Neural cell (in vitro differentiated cells): Measurements from ENCODE around the gene PLA2G3. TPM values are rescaled to one million over a fixed set of nuclear protein-coding genes. Genes with fewer than 3 reads are reported as not detected.

Source experiments
- H2AFZ ChIP-seq: fragments of 200-600, 300-800 bp; sonication (generic), shearing (Covaris generic); 2 replicates; pipeline ENCODE4 v1.6.0; 2014; ENCODE audit warnings: low read depth, mild to moderate bottlenecking, antibody characterized with exemption, low read length, moderate library complexity
- H3F3A ChIP-seq: fragments of 200-600 bp; shearing (Covaris generic); 2 replicates; pipeline ENCODE4 v1.6.1; 2016; ENCODE audit warnings: mild to moderate bottlenecking, moderate library complexity, mixed read lengths, antibody characterized with exemption, low read length; ENCODE audit not compliant: insufficient read depth, poor library complexity, severe bottlenecking
- H3K27ac ChIP-seq: fragments of 200-600, 300-800 bp; sonication (generic), shearing (Covaris generic); 2 replicates; pipeline ENCODE4 v1.5.1; 2014; ENCODE audit warnings: mild to moderate bottlenecking, low read length, moderate library complexity
- H3K27me3 ChIP-seq: fragments of 300-800, 200-600 bp; sonication (generic), shearing (Covaris generic); 2 replicates; pipeline ENCODE4 v1.6.0; 2014; ENCODE audit warnings: mild to moderate bottlenecking, low read depth, low read length, moderate library complexity; ENCODE audit not compliant: insufficient read depth
- H3K36me3 ChIP-seq: fragments of 300-800, 200-600 bp; sonication (generic), shearing (Covaris generic); 2 replicates; pipeline ENCODE4 v1.5.1; 2014; ENCODE audit warnings: mild to moderate bottlenecking, antibody characterized with exemption, low read length, moderate library complexity; ENCODE audit not compliant: insufficient read depth
- H3K4me2 ChIP-seq: fragments of 300-800, 200-600 bp; sonication (generic), shearing (Covaris generic); 2 replicates; pipeline ENCODE4 v1.6.0; 2014; ENCODE audit warnings: mild to moderate bottlenecking, low read length
- H3K4me3 ChIP-seq: fragments of 300-800, 200-600 bp; sonication (generic), shearing (Covaris generic); 2 replicates; pipeline ENCODE4 v1.5.1; 2014; ENCODE audit warnings: mild to moderate bottlenecking, low read length, moderate library complexity
- H3K79me2 ChIP-seq: fragments of 200-600 bp; shearing (Covaris generic); replicated peaks from 2 replicates; pipeline ENCODE4 v1.6.0; 2014; ENCODE audit warnings: mild to moderate bottlenecking, low read length, moderate library complexity; ENCODE audit not compliant: insufficient read depth
- H3K9ac ChIP-seq: fragments of 300-800, 200-600 bp; sonication (generic), shearing (Covaris generic); 2 replicates; pipeline ENCODE4 v1.6.1; 2016; ENCODE audit warnings: mild to moderate bottlenecking, low read length, mixed read lengths
- H3K9me2 ChIP-seq: fragments of 200-600 bp; shearing (Covaris generic); 2 replicates; pipeline ENCODE4 v1.6.1; 2016; ENCODE audit warnings: mild to moderate bottlenecking, low read length, mixed read lengths; ENCODE audit not compliant: insufficient read depth
- H3K9me3 ChIP-seq: fragments of 200-600, 300-800 bp; sonication (generic), shearing (Covaris generic); 2 replicates; pipeline ENCODE4 v1.6.1; 2016; ENCODE audit warnings: mild to moderate bottlenecking, mixed run types, low read length, moderate library complexity, mixed read lengths
- H4K20me1 ChIP-seq: fragments of 200-600 bp; shearing (Covaris generic); 2 replicates; pipeline ENCODE4 v1.6.1; 2016; ENCODE audit warnings: mild to moderate bottlenecking, mixed run types; ENCODE audit not compliant: insufficient read depth
- EP300 ChIP-seq: fragments of 450-650 bp; conservative IDR thresholded peaks from 2 replicates; pipeline ENCODE4 v1.6.1; 2014; ENCODE audit warnings: antibody characterized with exemption, mild to moderate bottlenecking, moderate library complexity; ENCODE audit not compliant: poor library complexity, severe bottlenecking
- EZH2 ChIP-seq: fragments of 200-600, 300-800 bp; shearing (Covaris generic), sonication (generic); IDR thresholded peaks from 2 replicates; pipeline ENCODE4 v1.6.1; 2014; ENCODE audit warnings: antibody characterized with exemption, low read length, borderline replicate concordance, mild to moderate bottlenecking; ENCODE audit not compliant: insufficient read depth, poor library complexity, severe bottlenecking
- MXI1 ChIP-seq: fragments of 450-650 bp; conservative IDR thresholded peaks from 2 replicates; pipeline ENCODE4 v1.6.1; 2014; ENCODE audit warnings: antibody characterized with exemption, mild to moderate bottlenecking; ENCODE audit not compliant: poor library complexity, severe bottlenecking
- POLR2AphosphoS5 ChIP-seq: IDR thresholded peaks from 2 replicates; pipeline ENCODE4 v1.6.1; 2012
- RAD21 ChIP-seq: fragments of 450-650 bp; conservative IDR thresholded peaks from 2 replicates; pipeline ENCODE4 v1.6.1; 2014; ENCODE audit warnings: antibody characterized with exemption, mild to moderate bottlenecking, moderate library complexity
- SMC3 ChIP-seq: fragments of 450-650 bp; conservative IDR thresholded peaks from 2 replicates; pipeline ENCODE4 v1.6.1; 2014; ENCODE audit warnings: antibody characterized with exemption, mild to moderate bottlenecking, moderate library complexity; ENCODE audit not compliant: poor library complexity
- TAF1 ChIP-seq: IDR thresholded peaks from 2 replicates; pipeline ENCODE4 v1.6.1; 2012; ENCODE audit warnings: low read depth
- polyA plus RNA-seq: library from polyadenylated mRNA; depleted of rRNA; stranded (reverse); fragments of >200 nt; gene quantifications from 2 replicates; pipeline ENCODE4 v1.2.3, GENCODE V29; 2014
- TF ChIP-seq, protein P1 (sequence below): IDR thresholded peaks from 2 replicates; pipeline ENCODE4 v1.6.1; 2012; ENCODE audit warnings: borderline replicate concordance
- TF ChIP-seq, protein P2 (sequence below): fragments of 450-650 bp; IDR thresholded peaks from 2 replicates; pipeline ENCODE4 v1.5.1; 2014; ENCODE audit warnings: antibody characterized with exemption, mild to moderate bottlenecking, moderate library complexity; ENCODE audit not compliant: poor library complexity, severe bottlenecking

The PLA2G3 gene
- polyA plus RNA-seq, 1 donor from 2014 or later: not detected

DNA sequence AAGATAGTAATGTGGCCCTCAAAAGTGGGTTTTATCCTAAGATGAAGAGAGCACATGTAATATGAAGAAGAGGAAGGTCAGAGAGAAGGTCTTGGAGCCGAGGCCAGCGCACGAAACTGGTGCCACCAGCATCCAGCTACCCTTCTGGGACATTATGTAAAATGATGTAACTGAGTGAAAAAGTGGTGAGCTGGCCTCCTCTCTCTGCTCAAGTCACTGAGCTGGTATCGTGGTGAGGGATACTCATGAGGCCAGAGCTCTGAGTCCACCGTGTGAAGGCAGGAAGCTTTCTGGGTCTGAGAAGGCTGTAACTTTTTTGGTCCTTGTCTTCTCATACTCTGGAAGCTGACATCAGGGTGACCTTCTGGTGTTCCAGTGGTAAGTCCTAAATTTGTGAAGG is 44.7 kb upstream of the PLA2G3 start:
- no peak overlapping the region for H2AFZ ChIP-seq
- TF ChIP-seq MXI1: no peak
- no peak for TF ChIP-seq TAF1
- TF ChIP-seq EZH2: no peak
- no peak for TF ChIP-seq EP300
- TF ChIP-seq, protein P1, sequence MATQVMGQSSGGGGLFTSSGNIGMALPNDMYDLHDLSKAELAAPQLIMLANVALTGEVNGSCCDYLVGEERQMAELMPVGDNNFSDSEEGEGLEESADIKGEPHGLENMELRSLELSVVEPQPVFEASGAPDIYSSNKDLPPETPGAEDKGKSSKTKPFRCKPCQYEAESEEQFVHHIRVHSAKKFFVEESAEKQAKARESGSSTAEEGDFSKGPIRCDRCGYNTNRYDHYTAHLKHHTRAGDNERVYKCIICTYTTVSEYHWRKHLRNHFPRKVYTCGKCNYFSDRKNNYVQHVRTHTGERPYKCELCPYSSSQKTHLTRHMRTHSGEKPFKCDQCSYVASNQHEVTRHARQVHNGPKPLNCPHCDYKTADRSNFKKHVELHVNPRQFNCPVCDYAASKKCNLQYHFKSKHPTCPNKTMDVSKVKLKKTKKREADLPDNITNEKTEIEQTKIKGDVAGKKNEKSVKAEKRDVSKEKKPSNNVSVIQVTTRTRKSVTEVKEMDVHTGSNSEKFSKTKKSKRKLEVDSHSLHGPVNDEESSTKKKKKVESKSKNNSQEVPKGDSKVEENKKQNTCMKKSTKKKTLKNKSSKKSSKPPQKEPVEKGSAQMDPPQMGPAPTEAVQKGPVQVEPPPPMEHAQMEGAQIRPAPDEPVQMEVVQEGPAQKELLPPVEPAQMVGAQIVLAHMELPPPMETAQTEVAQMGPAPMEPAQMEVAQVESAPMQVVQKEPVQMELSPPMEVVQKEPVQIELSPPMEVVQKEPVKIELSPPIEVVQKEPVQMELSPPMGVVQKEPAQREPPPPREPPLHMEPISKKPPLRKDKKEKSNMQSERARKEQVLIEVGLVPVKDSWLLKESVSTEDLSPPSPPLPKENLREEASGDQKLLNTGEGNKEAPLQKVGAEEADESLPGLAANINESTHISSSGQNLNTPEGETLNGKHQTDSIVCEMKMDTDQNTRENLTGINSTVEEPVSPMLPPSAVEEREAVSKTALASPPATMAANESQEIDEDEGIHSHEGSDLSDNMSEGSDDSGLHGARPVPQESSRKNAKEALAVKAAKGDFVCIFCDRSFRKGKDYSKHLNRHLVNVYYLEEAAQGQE: no peak
- no peak for TF ChIP-seq SMC3
- no peak for TF ChIP-seq RAD21
- no peak for TF ChIP-seq POLR2AphosphoS5
- TF ChIP-seq, protein P2, sequence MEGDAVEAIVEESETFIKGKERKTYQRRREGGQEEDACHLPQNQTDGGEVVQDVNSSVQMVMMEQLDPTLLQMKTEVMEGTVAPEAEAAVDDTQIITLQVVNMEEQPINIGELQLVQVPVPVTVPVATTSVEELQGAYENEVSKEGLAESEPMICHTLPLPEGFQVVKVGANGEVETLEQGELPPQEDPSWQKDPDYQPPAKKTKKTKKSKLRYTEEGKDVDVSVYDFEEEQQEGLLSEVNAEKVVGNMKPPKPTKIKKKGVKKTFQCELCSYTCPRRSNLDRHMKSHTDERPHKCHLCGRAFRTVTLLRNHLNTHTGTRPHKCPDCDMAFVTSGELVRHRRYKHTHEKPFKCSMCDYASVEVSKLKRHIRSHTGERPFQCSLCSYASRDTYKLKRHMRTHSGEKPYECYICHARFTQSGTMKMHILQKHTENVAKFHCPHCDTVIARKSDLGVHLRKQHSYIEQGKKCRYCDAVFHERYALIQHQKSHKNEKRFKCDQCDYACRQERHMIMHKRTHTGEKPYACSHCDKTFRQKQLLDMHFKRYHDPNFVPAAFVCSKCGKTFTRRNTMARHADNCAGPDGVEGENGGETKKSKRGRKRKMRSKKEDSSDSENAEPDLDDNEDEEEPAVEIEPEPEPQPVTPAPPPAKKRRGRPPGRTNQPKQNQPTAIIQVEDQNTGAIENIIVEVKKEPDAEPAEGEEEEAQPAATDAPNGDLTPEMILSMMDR: no peak
- H4K20me1 ChIP-seq: no peaks in the 10 kb centered on the region
- no peak overlapping the region for H3K4me3 ChIP-seq
- no peaks in the 10 kb centered on the region for H3K9me2 ChIP-seq
- no peaks in the 10 kb centered on the region for H3K36me3 ChIP-seq
- H3K27me3 ChIP-seq: no peaks in the 10 kb centered on the region
- H3K27ac ChIP-seq: no peak overlapping the region
- no peaks in the 10 kb centered on the region for H3K9me3 ChIP-seq
- no peaks in the 10 kb centered on the region for H3F3A ChIP-seq
- no peak overlapping the region for H3K4me2 ChIP-seq
- H3K9ac ChIP-seq: no peak overlapping the region
- no peaks in the 10 kb centered on the region for H3K79me2 ChIP-seq

DNA sequence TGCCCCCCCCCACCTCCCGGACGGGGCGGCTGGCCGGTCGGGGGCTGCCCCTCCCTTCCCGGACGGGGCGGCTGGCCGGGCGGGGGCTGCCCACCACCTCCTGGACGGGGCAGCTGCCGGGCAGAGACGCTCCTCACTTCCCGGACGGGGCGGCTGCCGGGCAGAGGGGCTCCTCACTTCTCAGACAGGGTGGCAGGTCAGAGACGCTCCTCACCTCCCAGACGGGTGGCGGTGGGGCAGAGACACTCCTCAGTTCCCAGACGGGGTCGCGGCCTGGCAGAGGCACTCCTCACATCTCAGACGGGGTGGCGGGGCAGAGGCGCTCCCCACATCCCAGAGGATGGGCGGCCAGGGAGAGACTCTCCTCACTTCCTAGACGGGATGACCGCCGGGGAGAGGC is 43.7 kb upstream of the PLA2G3 start:
- Histone ChIP-seq H3K4me2 (no peak overlapping the region), H3K79me2 (no peaks in the 10 kb centered on the region), H3K9me2 (no peaks in the 10 kb centered on the region), H3K9ac (no peak overlapping the region), H3K36me3 (no peaks in the 10 kb centered on the region), H2AFZ (no peak overlapping the region), H3F3A (no peaks in the 10 kb centered on the region), H4K20me1 (no peaks in the 10 kb centered on the region), H3K27ac (no peak overlapping the region), H3K27me3 (no peaks in the 10 kb centered on the region), H3K9me3 (no peaks in the 10 kb centered on the region), H3K4me3 (no peak overlapping the region)
- TF ChIP-seq SMC3 (no peak), MXI1 (no peak), POLR2AphosphoS5 (no peak)

DNA sequence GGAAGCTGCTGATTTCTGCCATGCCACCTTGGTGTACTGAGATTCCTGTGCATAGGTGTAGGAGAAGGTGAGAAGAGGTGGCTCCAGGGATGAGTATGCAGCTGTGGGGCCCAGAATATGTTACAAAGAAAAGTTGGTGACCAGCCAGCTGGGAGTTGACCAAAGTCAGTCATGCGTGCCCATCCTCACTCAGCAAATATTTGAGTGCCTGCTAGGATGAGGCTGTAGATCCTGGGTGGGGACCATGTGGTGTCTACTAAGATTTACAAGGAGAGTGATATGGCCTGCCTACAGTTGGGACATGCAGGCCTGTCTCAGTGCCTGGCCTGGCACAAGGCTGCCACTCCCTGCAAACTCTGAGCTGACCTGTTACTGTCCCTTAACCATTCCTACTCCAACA is 39.0 kb upstream of the PLA2G3 start:
- H2AFZ ChIP-seq: no peak overlapping the region
- no peak overlapping the region for H3K27ac ChIP-seq
- H3K9me3 ChIP-seq: no peaks in the 10 kb centered on the region
- H3K36me3 ChIP-seq: no peaks in the 10 kb centered on the region
- no peaks in the 10 kb centered on the region for H3F3A ChIP-seq
- no peak overlapping the region for H3K9ac ChIP-seq
- no peak overlapping the region for H3K4me2 ChIP-seq
- H3K27me3 ChIP-seq: no peaks in the 10 kb centered on the region
- no peaks in the 10 kb centered on the region for H4K20me1 ChIP-seq
- no peak overlapping the region for H3K4me3 ChIP-seq
- H3K9me2 ChIP-seq: no peaks in the 10 kb centered on the region
- H3K79me2 ChIP-seq: no peaks in the 10 kb centered on the region
- TF ChIP-seq POLR2AphosphoS5: no peak
- TF ChIP-seq MXI1: no peak
- TF ChIP-seq EP300: no peak
- TF ChIP-seq, protein P2: no peak
- TF ChIP-seq TAF1: no peak
- TF ChIP-seq, protein P1: no peak
- no peak for TF ChIP-seq RAD21
- TF ChIP-seq SMC3: no peak
